Endodermal cell (in vitro differentiated cells): ENCODE data around the gene PRKAG3. TPM values are rescaled to one million over a fixed set of nuclear protein-coding genes. Genes with fewer than 3 reads are reported as not detected.

Experiments
- DNase-seq: peaks from one replicate; pipeline ENCODE4 v3.0.0-alpha.2; 2017
- H3K27ac ChIP-seq: 2 replicates; pipeline ENCODE4 v1.5.1; 2013; ENCODE audit warnings: mild to moderate bottlenecking, low read depth, low read length, moderate library complexity
- H3K27me3 ChIP-seq: 2 replicates; pipeline ENCODE4 v1.6.1; 2013; ENCODE audit warnings: mild to moderate bottlenecking, low read length, moderate library complexity; ENCODE audit not compliant: insufficient read depth, control insufficient read depth, poor library complexity, severe bottlenecking
- H3K36me3 ChIP-seq: 2 replicates; pipeline ENCODE4 v1.7.0; 2013; ENCODE audit warnings: mild to moderate bottlenecking, low read length, moderate library complexity; ENCODE audit not compliant: control insufficient read depth, insufficient read depth
- H3K4me1 ChIP-seq: one replicate; pipeline ENCODE4 v1.7.0; 2013; ENCODE audit warnings: low read length; ENCODE audit not compliant: control insufficient read depth, insufficient read depth
- H3K4me3 ChIP-seq: 2 replicates; pipeline ENCODE4 v1.5.1; 2013; ENCODE audit warnings: mild to moderate bottlenecking, low read length, moderate library complexity
- H3K9ac ChIP-seq: 2 replicates; pipeline ENCODE4 v1.6.1; 2013; ENCODE audit warnings: mild to moderate bottlenecking, low read length, moderate library complexity; ENCODE audit not compliant: poor library complexity, severe bottlenecking; ENCODE audit errors: extremely low read depth
- H3K9me3 ChIP-seq: 2 replicates; pipeline ENCODE4 v1.6.1; 2013; ENCODE audit warnings: mild to moderate bottlenecking, low read length, moderate library complexity; ENCODE audit not compliant: control insufficient read depth
- H3K27ac Mint-ChIP-seq: 2 replicates; pipeline ENCODE4 v1.8.0; 2020; ENCODE audit warnings: mixed read lengths
- H3K27me3 Mint-ChIP-seq: 2 replicates; pipeline ENCODE4 v1.8.0; 2021; ENCODE audit warnings: mild to moderate bottlenecking, mixed read lengths; ENCODE audit not compliant: insufficient read depth
- H3K36me3 Mint-ChIP-seq: 2 replicates; pipeline ENCODE4 v1.8.0; 2020; ENCODE audit warnings: low read depth, mixed read lengths
- H3K4me1 Mint-ChIP-seq: 2 replicates; pipeline ENCODE4 v1.8.0; 2020; ENCODE audit warnings: mixed read lengths
- H3K4me3 Mint-ChIP-seq: 2 replicates; pipeline ENCODE4 v1.8.0; 2020; ENCODE audit warnings: mild to moderate bottlenecking, moderate library complexity, mixed read lengths
- H3K9me3 Mint-ChIP-seq: 2 replicates; pipeline ENCODE4 v1.8.0; 2020; ENCODE audit warnings: mild to moderate bottlenecking, mixed read lengths
- CTCF ChIP-seq: fragments of 200-600 bp; sonication (generic); conservative IDR thresholded peaks from 2 replicates; pipeline ENCODE4 v1.5.0; 2021; ENCODE audit warnings: antibody characterized with exemption, mild to moderate bottlenecking
- WGBS, 2 experiments: methylation state at CpG; one replicate each; pipeline versions ENCODE4 v1.1.5 to v1.1.7; 2013; ENCODE audit warnings: missing lambda C conversion rate in 2 of 2, mixed read lengths in 1 of 2; ENCODE audit not compliant: insufficient coverage in 1 of 2, insufficient read length in 1 of 2; 5-methylcytosine and 5-hydroxymethylcytosine counted together
- total RNA-seq, 2 donors: library from RNA; stranded (reverse); fragmentation: NEBNext Ultra II Directional in 1 of 2; extraction: Animal tissue kit (Norgen Biotek cat#: 25700) in 1 of 2; gene quantifications; 2 replicates in 1 of 2; 3 replicates in 1 of 2; pipeline ENCODE4 v1.2.1, GENCODE V29; 2021

PRKAG3 gene
- total RNA-seq, 2 donors from 2014 or later = not detected

- H3K4me3 ChIP-seq = no peak overlapping the region
- peaks cover 95% of the 10 kb centered on the region for H3K27me3 Mint-ChIP-seq
- 3 to 5% methylated on average over 27 to 47 of the region's 47 CpGs for WGBS, 2 experiments
These were observed 28.6 kb upstream of the PRKAG3 start for GRCh38 chr2:218859988-218860831.

GRCh38 chr2:218859556-218859987 is 28.0 kb upstream of the PRKAG3 start, which contains the start of gene WNT6:
Gene WNT6, plus strand, starts transcription at chr2:218859805. Its CDS starts 233 bp downstream, at chr2:218860038.
- H3K9me3 ChIP-seq = no peaks in the 10 kb centered on the region
- 1% methylated on average over 62 of the region's 64 CpGs; no CpG with 5 or more reads in 1 of the 2 experiments for WGBS, 2 experiments
- Mint-ChIP-seq H3K27ac (no peak within 1 kb of the TSS), H3K9me3 (no peaks in the 10 kb centered on the region), H3K36me3 (no peaks in the 10 kb centered on the region), H3K4me3 (peak within 1 kb of the TSS; percentile 48), H3K4me1 (peaks cover 13% of the 10 kb centered on the region), H3K27me3 (peaks cover 95% of the 10 kb centered on the region)
- no peak within 1 kb of the TSS for H3K9ac ChIP-seq
- no peak within 1 kb of the TSS for H3K27ac ChIP-seq
- peak; percentile 82 for DNase-seq
- no peaks in the 10 kb centered on the region for H3K36me3 ChIP-seq
- peaks cover 8% of the 10 kb centered on the region for H3K4me1 ChIP-seq
- no peak for TF ChIP-seq CTCF
- peaks cover 98% of the 10 kb centered on the region for H3K27me3 ChIP-seq
- H3K4me3 ChIP-seq = no peak within 1 kb of the TSS

More at GRCh38 chr2:218859988-218860831, 28.6 kb upstream of the PRKAG3 start:
- H3K4me1 Mint-ChIP-seq = peaks cover 13% of the 10 kb centered on the region
- H3K4me3 Mint-ChIP-seq = peak overlapping the region; percentile 48
- H3K9ac ChIP-seq = no peak overlapping the region
- no peak for DNase-seq
- no peaks in the 10 kb centered on the region for H3K9me3 ChIP-seq
- no peaks in the 10 kb centered on the region for H3K36me3 Mint-ChIP-seq
- H3K27ac ChIP-seq = no peak overlapping the region
- H3K9me3 Mint-ChIP-seq = no peaks in the 10 kb centered on the region
- no peak overlapping the region for H3K27ac Mint-ChIP-seq
- no peak for TF ChIP-seq CTCF
- H3K36me3 ChIP-seq = no peaks in the 10 kb centered on the region
- peaks cover 98% of the 10 kb centered on the region for H3K27me3 ChIP-seq
- peaks cover 8% of the 10 kb centered on the region for H3K4me1 ChIP-seq

GRCh38 chr2:218858671-218859555 is 27.3 kb upstream of the PRKAG3 start:
- H3K9ac ChIP-seq = no peak overlapping the region

More at GRCh38 chr2:218858671-218859555, 27.3 kb upstream of the PRKAG3 start:
- DNase-seq = peak; percentile 81
- Mint-ChIP-seq H3K9me3 (no peaks in the 10 kb centered on the region), H3K4me3 (peak overlapping the region; percentile 46), H3K27me3 (peaks cover 95% of the 10 kb centered on the region), H3K4me1 (peaks cover 13% of the 10 kb centered on the region), H3K36me3 (no peaks in the 10 kb centered on the region), H3K27ac (no peak overlapping the region)
- TF ChIP-seq CTCF = no peak
- H3K4me3 ChIP-seq = no peak overlapping the region
- no peaks in the 10 kb centered on the region for H3K9me3 ChIP-seq
- 4% methylated on average over 13 to 51 of the region's 51 CpGs for WGBS, 2 experiments
- H3K36me3 ChIP-seq = no peaks in the 10 kb centered on the region
- H3K27ac ChIP-seq = no peak overlapping the region
- H3K4me1 ChIP-seq = peaks cover 8% of the 10 kb centered on the region
- peaks cover 98% of the 10 kb centered on the region for H3K27me3 ChIP-seq
